GM18508 (cell line): ENCODE measurements around the gene MAS1.
"Not testable (repeated sequence)": the region's sequence is repeated elsewhere in the genome, so short reads cannot be mapped to it uniquely, and the experiment has no call there.

Experiments
- ATAC-seq: cut with Tn5 transposase; IDR thresholded peaks from one replicate; pipeline ENCODE4 v1.9.1; 2021; ENCODE audit warnings: moderate number of reproducible peaks; ENCODE audit not compliant: insufficient read depth, unreplicated experiment

Gene MAS1

GRCh38 chr6:159890792-159891191 is at the start of gene MAS1:
Gene MAS1, plus strand, starts transcription at chr6:159890988. Its CDS starts 15,968 bp downstream, at chr6:159906956.
- no peak for ATAC-seq

DNA sequence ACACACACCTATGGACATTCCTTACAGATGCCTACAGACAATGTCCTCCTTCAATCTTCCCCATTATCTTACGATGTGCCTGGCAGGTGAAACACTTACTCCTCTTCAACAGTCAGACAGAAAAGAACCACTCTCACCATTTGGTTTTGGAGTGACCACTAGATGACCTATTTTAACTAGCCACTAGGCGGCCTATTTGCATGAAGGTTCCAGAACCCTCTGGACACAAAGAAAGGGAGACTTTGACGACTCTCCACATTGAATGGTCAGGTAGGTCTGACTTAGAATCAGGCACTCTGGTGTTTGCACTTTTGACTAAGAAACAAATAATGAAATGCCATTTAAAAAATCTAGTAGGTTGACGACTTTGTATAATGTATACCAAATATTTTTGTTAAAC is 48.8 kb upstream of the MAS1 start:
- ATAC-seq, result no peak

DNA sequence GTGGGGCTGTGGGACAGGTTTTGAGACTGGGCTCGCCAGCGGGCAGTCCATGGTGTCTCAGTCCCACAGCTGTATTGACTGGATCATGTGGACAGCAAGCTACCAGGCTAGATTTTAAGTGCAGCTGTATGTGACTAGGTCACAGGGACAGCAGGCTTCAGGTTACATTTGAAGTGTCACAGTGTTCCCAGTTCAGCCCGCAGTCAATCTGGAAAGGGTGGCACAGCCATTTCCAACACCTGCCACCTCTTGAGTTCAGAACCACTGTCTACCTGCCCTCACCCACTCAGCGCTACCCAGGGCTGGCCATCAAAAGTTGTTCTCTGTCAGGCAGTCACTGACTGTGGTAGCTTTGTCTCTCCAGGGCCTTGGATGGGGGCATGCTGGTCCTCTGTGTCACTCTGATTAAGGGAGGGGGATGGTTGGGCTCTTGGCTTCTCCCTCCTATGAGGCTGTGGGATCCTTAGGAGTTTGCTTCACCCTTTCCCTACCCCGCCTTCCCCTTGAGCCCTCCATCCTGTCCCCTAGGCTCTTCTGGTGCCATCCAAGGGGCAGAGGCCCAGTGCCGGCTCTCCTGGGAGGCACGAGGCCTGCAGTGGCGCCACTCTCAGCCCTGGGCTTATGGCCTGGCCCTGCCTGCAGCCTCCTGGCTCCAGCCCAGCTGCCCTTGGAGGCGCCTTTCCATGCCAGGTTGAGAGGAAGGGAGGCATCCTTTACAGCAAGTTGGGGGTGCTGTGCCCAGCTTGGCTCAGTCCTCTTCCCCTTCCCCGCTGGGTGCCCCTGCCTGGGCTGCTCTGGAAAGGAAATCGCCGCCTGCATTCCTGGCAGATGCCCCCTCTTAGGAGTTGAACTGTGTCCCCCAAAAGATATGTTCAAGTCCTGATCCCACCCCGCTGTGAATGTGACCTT is 45.8 kb upstream of the MAS1 start:
- no peak for ATAC-seq

GRCh38 chr6:159848552-159848951 is 42.2 kb upstream of the MAS1 start:
- not testable (repeated sequence) for ATAC-seq

DNA sequence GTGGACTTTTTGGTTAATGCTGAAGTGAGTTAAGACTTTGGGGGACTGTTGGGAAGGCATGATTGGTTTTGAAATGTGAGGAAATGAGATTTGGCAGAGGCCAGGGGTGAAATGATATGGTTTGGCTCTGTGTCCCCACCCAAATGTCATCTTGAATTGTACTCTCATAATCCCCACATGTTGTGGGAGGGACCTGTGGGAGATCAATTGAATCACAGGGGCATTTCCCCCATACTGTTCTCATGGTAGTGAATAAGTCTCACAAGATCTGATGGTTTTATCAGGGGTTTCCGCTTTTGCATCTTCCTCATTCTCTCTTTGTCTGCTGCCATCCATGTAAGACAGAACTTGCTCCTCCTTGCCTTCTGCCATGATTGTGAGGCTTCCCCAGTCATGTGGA is 40.9 kb upstream of the MAS1 start:
- not testable (repeated sequence) for ATAC-seq

- no peak for ATAC-seq
These were observed 37.9 kb upstream of the MAS1 start for GRCh38 chr6:159852877-159853276.

- ATAC-seq, result no peak
These were observed 37.0 kb upstream of the MAS1 start for GRCh38 chr6:159853754-159854153.

- ATAC-seq, result no peak
These were observed 35.8 kb upstream of the MAS1 start for GRCh38 chr6:159854959-159855358.

- ATAC-seq, result no peak
These were observed 32.5 kb upstream of the MAS1 start for GRCh38 chr6:159858259-159858658.

- no peak for ATAC-seq
These were observed 30.3 kb upstream of the MAS1 start for GRCh38 chr6:159860482-159860881.

DNA sequence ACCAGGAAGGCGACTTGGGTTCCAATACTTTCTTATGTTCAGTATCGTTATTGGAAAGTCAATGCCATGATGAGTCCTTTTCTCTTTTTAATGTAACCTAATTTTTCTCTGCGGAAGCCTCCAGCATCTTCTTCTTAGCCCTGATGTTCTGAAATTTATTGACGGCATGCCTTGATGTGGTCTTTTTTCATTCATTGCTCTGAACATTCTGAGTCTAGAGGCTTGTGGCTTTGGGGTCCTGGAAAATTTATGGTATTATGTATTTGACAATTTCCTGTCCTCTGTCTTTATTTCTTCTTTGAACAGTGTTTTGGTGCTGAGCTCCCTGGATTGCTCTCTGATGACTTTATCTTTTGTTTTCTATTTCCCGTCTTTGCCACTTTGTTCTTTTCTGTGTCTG is 28.7 kb upstream of the MAS1 start:
- no peak for ATAC-seq

GRCh38 chr6:159863341-159863740 is 27.4 kb upstream of the MAS1 start:
- ATAC-seq, result not testable (repeated sequence)

DNA sequence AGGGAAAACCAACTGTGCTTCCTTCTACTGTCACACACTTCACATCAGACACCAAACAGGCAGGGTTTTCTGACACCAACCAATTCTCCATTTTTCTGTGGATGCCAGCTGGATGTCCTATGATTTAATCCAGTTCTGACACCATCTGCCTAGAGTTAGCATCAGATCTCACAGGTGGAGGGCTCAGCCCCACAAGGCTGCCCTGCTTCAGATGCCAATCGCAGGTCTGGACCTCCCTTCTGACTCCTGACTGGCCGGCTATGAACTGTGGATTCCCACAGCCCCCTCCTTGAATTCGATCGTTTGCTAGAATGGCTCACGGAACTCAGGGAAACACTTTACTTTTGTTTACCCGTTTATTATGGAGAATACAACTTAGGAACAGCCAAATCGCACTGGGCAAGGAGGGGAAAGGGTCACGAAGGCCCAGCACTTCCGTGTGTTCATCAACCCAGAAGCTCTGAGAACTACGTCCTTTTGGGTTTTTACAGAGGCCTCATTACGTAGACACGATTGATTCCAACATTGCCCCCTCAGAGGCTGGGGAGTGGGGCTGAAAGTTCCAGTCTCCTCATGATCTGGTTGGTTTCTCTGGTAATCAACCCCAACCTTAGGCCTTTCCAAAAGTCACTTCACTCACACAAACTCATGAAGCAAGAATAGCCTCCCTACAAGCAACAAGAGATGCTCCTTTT is 25.4 kb upstream of the MAS1 start:
- no peak for ATAC-seq

- ATAC-seq, result no peak
These were observed 24.2 kb upstream of the MAS1 start for GRCh38 chr6:159866286-159867247.

GRCh38 chr6:159871241-159871640 is 19.5 kb upstream of the MAS1 start:
- no peak for ATAC-seq

DNA sequence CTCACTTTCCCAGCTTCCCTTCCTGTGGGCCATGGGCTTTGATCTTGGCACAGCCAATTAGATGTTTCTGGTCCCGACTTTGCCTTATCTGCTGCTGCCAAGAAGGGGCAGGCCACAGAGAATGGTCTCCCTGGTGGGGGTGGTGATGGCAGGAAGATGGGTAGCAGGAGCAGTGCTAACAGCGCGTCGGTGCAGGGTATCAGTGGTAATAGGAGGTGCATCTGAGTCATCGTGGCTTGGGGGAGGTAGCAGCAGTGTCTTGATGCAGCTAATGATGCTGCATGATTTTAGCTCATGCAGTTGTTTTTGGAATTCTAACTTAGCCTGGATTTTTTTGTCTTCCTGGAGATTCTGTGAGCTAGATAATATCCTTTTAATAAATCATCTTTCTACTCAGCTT is 18.9 kb upstream of the MAS1 start:
- no peak for ATAC-seq

- no peak for ATAC-seq
These were observed 16.4 kb upstream of the MAS1 start for GRCh38 chr6:159874435-159874834.

DNA sequence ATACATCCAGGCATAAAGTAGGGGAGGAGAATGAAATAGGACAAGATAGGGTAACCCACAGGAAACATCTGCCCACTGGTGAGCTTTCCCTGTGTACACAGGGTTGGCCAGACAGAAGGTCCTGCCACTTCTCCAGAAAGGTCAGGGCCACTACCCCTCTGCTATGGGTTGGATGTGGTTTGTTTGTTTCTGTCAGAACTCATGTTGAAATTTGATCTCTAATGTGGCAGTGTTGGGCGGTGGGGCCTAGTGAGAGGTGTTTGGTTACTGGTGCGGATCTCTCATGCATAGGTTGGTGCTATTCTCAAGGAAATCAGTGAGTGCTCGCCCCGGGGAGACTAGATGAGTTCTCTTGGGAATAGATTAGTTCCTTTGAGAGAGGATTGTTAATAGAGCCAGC is 15.6 kb upstream of the MAS1 start:
- ATAC-seq, result no peak

DNA sequence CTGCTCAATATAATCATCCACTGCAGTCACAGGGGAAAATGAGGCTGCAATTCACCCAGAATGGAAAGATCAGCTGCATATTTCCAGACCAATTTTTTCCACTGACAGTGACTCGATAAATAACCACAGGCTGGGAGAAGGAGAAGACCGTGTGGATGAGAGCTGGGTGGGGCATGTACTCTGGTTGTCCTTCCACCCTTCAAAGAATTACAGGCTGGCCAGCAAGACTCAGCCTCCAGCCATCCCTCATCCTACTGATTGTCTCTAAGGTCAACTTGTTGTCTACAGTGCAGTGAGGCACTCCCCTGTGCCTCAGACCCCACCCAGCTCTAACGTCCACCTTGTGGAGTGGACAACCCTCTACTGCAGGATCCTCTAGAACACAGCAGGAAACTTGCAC is 14.5 kb upstream of the MAS1 start:
- no peak for ATAC-seq

- ATAC-seq, result no peak
These were observed 13.5 kb upstream of the MAS1 start for GRCh38 chr6:159877256-159877808.
